ENCODE results near the gene FOXP1.

DNA sequence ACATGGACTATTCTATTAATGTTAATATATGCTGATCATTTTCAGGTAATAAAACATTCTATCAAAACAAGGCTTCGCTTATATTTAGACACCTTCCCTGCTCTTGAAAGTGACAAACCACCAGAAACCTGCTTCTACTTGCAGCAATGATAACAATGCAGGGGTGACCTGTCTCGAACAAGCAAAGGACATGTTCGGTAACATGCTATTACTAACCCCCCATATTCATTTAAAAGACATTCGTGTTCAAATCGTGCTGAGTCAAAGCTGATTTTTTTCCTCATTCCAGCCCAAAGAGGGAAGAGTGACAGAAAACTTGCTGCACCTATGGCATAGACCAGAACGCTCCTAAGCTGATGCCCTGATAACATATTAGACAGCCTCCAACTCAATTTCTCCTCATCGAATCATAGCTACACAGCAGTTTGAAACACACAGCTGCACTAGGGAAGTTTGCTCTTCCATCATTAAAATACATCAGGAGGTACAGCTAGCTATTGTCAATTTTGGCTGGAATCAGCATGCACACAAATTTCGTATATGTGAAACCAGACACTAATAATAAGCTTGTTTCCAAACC, 341.5 kb downstream of the FOXP1 start:
- no peak for TF ChIP-seq ZNF790 (CRISPR knock-in tag; IDR thresholded peaks at IDR 0.05; ENCODE audit: borderline replicate concordance)
- TF ChIP-seq CTCF (CRISPR knock-in tag; IDR thresholded peaks at IDR 0.05), result no peak
- no peak for TF ChIP-seq ARID2 (CRISPR knock-in tag; IDR thresholded peaks at IDR 0.05; ENCODE audit: borderline replicate concordance)
- TF ChIP-seq ZFP36L2 (CRISPR knock-in tag; IDR thresholded peaks at IDR 0.05), result no peak
- TF ChIP-seq GATAD2A (CRISPR knock-in tag; IDR thresholded peaks at IDR 0.05), result no peak
- TF ChIP-seq CBX5 (CRISPR knock-in tag; IDR thresholded peaks at IDR 0.05; ENCODE audit: borderline replicate concordance), result no peak
- TF ChIP-seq ZNF589 (CRISPR knock-in tag; conservative IDR thresholded peaks at IDR 0.05), result no peak
- TF ChIP-seq ELF1 (CRISPR knock-in tag; IDR thresholded peaks at IDR 0.05), result no peak
- no peak for TF ChIP-seq CREB1 (IDR thresholded peaks at IDR 0.05)
- TF ChIP-seq CREB1 (CRISPR knock-in tag; IDR thresholded peaks at IDR 0.05), result no peak
